ES-I3 (cell line): ENCODE results near the gene POLR3GL.

Experiments used
- H3K36me3 ChIP-seq: 2 replicates; pipeline ENCODE4 v1.6.1; 2013; ENCODE audit warnings: mild to moderate bottlenecking, low read length, control low read depth, moderate library complexity; ENCODE audit not compliant: insufficient read depth
- H3K4me1 ChIP-seq: 2 replicates; pipeline ENCODE4 v1.6.1; 2013; ENCODE audit warnings: mild to moderate bottlenecking, control low read depth, low read length; ENCODE audit not compliant: insufficient read depth
- H3K9ac ChIP-seq: 2 replicates; pipeline ENCODE4 v1.6.1; 2013; ENCODE audit warnings: low read depth, mild to moderate bottlenecking, low read length, moderate library complexity
- H3K9me3 ChIP-seq: 2 replicates; pipeline ENCODE4 v1.6.1; 2013; ENCODE audit warnings: mild to moderate bottlenecking, low read length, moderate library complexity; ENCODE audit not compliant: control insufficient read depth, insufficient read depth

The POLR3GL gene

DNA sequence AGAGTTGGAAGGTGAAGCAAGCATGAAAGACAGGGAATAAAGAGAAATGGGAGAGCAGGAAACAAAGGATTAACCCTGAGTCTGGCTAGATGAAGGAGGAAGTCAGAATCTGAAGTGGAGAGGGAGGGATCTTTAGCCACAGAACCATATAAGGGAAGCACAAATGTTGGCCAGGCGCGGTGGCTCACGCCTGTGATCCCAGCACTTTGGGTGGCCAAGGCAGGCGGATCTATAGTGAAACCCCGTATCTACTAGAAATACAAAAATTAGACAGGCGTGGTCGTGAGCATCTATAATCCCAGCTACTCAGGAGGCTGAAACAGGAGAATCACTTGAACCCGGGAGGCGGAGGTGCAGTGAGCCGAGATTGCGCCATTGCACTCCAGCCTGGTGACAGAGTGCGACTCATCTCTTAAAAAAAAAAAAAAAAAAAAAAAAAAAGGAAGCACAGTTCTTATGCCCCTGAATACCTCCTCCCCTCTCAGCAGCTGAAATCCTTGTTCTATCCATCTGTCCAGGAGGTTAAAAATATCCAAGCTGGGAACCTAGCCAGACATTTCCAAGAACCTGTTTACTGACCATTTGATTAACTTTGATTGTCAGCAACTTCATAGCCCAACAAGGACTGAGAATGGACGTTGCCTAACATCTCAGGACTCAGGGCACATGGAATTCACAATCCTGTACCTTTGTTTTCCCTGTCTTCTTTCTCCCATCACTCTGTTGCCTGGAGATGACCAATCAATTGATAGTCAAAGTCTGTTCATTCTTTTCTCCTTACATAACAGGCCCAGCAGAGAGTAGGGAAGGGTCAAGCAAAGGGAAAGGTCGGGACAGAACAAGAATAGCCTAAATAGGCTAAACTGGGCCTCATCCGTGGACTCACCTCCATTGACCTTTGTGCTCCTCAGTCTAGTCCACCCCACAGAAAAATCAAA is 21.3 kb downstream of the POLR3GL start:
- Histone ChIP-seq H3K4me1 (peaks cover 35% of the 10 kb centered on the region), H3K9me3 (no peaks in the 10 kb centered on the region), H3K36me3 (no peaks in the 10 kb centered on the region), H3K9ac (no peak overlapping the region)

DNA sequence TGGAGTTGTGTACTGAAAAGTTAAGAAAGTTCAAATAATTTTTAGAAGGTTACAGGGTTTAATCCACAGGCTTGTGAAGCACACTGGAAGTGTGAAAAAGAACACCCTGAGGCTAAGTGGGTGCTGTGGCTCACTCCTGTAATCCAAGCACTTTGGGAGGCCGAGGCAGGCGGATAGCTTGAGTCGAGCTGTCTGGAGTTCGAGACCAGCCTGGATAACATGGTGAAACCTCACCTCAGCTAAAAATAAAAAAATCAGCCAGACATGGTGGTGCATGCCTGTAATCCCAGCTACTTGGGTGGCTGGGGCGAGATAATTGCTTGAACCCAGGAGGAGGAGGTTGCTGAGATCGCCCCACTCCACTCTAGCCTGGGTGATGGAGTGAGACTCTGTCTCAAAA is 22.1 kb downstream of the POLR3GL start:
- peaks cover 36% of the 10 kb centered on the region for H3K4me1 ChIP-seq
- H3K9me3 ChIP-seq: no peaks in the 10 kb centered on the region
- H3K9ac ChIP-seq: no peak overlapping the region

DNA sequence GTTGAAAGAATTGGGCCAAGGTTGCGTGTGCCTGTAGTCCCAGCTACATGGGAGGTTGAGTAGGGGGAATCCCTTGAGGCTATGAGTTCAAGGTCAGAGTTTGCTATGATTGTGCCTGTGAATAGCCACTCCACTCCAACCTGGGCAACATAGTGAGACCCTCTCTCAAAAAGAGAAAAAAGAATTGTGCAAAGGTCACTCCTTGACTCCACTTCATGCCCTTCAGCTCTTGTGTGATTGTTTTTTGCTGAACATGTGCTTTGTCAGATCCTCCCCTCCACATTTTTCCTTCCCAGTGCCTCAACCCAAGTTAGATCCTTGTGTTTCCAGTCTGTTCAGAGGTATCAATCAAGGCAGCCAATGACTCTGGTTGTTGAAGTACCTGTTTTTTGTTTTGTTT is 23.4 kb downstream of the POLR3GL start:
- Histone ChIP-seq H3K9me3 (no peaks in the 10 kb centered on the region), H3K4me1 (peaks cover 28% of the 10 kb centered on the region), H3K9ac (no peak overlapping the region), H3K36me3 (peaks cover 9% of the 10 kb centered on the region)

More for the DNA sequence above, 22.1 kb downstream of the POLR3GL start:
- H3K36me3 ChIP-seq: no peaks in the 10 kb centered on the region

DNA sequence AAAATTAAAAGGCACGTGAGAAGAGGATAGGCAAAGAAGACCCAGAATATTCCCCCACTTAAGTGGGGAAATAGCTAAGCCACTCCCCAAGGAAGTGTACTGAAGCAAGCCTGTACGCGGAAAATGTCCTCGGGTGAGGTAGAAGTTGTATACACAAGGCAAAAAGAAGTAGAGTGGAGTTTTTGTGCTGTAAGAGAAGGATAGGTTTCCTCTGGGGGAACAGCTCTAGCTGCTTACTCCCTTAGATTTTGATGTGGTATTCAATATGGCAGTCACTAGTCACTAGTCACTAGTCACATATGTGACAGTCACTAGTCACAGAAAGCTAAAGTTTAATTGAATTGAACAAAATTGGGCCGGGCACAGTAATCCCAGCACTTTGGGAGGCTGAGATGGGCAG is 24.3 kb downstream of the POLR3GL start:
- H3K36me3 ChIP-seq: peaks cover 18% of the 10 kb centered on the region
- no peaks in the 10 kb centered on the region for H3K9me3 ChIP-seq
- H3K4me1 ChIP-seq: peaks cover 28% of the 10 kb centered on the region
- no peak overlapping the region for H3K9ac ChIP-seq

DNA sequence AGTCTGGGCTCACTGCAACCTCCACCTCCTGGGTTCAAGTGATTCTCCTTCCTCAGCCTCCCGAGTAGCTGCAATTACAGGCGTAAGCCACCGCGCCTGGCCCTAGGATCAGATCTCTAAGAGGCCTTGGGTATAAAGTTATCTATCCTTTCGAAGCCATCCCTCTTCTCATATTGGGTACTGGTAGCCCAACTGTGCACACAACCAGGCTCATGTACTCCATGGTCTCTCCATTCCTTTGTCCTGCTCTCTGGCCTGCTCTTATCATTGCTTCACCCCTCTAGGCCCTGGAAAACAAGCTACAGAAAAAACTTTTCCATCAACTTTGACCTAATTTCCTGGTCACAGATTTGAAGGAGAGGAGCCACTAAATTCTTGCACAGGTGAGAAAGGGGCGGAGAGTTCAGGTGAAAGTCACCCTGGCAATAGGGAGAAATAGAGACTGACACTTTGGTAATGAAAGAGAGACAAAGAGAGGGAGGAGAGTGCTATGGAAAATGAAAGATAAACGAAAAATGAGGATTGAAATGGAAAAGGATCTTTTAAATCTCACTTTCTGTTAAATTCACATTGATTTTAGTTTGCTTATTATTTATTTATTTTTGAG is 25.9 kb downstream of the POLR3GL start:
- H3K9me3 ChIP-seq: no peaks in the 10 kb centered on the region
- H3K9ac ChIP-seq: no peak overlapping the region
- peaks cover 33% of the 10 kb centered on the region for H3K36me3 ChIP-seq
- peaks cover 21% of the 10 kb centered on the region for H3K4me1 ChIP-seq

DNA sequence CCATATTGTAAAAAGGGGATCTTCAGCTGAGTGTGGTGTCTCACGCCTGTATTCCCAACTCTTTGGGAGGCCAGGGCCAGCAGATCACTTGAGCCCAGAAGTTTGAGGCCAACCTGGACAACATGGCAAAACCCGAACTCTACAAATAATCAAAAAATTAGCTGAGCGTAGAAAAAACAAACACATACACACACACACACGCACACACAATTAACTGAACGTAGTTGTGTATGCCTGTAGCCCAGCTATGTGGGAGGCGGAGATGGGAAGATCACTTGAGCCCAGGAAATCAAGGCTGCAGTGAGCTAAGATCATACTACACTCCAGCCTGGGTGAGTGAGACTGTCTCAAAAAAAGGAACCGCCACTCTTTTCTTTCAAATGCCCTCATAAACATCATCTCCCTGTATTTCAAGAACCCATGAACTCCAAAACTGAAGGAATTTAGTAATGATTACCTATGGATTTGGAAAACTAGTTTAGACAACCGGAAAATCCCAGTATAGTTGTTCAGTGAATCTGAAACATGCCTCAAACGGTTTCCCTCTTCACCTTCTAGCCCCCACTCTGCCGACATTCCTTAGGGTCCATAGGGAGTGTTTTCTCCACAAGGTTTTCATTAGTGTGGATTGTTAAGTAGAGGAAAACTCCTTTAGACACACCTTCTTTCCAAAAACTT is 27.4 kb downstream of the POLR3GL start:
- H3K36me3 ChIP-seq: peaks cover 40% of the 10 kb centered on the region
- H3K9ac ChIP-seq: no peak overlapping the region
- H3K4me1 ChIP-seq: peaks cover 11% of the 10 kb centered on the region; the same call in 1 of the 2 replicates

DNA sequence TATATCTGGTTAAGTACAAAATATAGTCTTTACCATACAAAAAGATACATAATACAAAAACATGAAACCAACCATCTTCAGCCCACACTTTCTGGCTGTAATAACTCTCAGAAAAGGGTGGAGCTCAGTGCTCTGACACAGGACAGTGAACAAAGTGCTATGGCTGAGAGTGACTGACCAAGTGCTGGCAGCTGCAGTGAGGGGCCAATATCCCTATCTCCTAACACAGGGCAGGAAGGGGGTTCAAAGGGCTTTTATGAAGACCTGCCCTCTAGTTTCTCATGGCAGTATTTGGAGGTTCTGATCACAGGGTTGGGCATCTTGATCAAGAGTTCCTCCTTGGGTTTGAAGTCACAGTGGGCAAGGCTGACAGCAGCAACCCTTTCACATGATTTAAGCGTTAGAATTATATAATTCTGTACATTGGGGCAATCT is 28.0 kb downstream of the POLR3GL start:
- peaks cover 15% of the 10 kb centered on the region for H3K4me1 ChIP-seq
- peaks cover 40% of the 10 kb centered on the region for H3K36me3 ChIP-seq
- H3K9me3 ChIP-seq: no peaks in the 10 kb centered on the region
- peak overlapping the region; percentile 99; the same call in 1 of the 2 replicates for H3K9ac ChIP-seq

More for the DNA sequence above, 27.4 kb downstream of the POLR3GL start:
- no peaks in the 10 kb centered on the region for H3K9me3 ChIP-seq

DNA sequence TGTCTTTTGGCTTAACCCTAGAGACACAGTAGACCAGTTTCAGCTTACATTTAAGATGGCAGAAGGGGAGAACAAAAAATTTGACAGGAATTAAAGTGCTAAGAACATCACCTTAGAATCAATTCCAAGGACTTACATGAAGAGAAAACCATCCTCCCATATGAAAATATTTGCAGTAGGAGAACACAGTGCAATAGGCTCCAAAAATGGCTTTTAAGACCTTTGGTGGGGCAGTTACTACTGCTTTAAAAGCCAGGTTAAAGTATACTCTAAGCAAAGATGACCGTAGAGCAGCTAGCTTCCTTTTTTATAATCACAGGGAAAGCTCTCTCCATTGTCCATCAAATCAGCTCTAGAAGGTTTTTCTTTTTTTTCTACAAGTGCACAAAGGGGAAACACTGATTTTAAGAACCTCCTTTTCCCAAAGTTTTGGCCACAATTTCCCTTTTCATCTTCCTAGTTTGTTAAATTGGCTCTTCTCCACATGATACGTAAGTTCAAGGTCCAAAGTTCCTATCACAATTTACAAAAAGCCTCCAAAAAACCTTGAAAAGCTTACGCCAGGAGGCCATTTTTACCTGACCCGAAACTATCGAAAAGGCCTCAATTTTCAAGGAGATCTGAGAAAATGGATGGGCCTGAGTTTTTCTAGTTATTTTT is 28.6 kb downstream of the POLR3GL start:
- H3K9me3 ChIP-seq: no peaks in the 10 kb centered on the region
- peak overlapping the region; percentile 99; the same call in 1 of the 2 replicates for H3K9ac ChIP-seq
- H3K36me3 ChIP-seq: peaks cover 40% of the 10 kb centered on the region
- peaks cover 21% of the 10 kb centered on the region for H3K4me1 ChIP-seq

DNA sequence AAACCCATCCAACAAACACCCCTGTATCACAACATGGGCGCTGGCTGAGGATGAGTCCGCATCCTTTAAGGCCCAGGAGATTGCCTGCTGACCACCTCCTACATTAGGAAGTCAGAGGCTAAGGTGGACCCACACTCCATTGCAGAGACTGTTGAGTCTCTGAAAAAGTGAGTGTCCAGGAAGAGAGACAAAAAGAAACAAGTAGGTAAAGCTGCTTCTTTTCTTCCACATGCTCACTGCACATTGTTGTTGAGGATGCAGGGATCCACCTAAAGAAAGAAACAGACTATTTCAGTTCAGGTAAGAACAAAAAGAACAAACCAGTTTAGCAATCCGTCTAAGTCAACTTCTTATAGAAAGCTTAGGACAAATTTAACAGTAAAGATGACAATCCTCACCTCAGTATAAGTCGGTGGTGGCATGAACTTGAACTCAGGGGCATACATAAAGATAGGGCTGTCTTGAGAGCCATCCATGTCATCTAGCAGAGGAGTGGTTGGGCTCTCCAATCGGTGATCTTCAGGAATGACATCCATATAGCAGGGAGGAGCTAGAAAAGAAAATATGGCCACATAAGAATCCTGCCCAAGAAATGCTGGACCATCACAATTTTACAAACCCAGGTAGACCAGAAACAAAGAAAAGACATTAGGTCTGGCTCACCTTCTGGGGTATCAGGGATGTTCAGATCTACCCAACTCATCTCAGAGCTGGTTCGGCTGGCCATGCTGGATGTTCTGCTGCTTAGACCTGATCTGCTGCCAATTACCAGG is 29.3 kb downstream of the POLR3GL start:
- Histone ChIP-seq H3K9ac (peak overlapping the region; percentile 99; the same call in 1 of the 2 replicates), H3K4me1 (peaks cover 25% of the 10 kb centered on the region), H3K9me3 (no peaks in the 10 kb centered on the region), H3K36me3 (peaks cover 40% of the 10 kb centered on the region)

DNA sequence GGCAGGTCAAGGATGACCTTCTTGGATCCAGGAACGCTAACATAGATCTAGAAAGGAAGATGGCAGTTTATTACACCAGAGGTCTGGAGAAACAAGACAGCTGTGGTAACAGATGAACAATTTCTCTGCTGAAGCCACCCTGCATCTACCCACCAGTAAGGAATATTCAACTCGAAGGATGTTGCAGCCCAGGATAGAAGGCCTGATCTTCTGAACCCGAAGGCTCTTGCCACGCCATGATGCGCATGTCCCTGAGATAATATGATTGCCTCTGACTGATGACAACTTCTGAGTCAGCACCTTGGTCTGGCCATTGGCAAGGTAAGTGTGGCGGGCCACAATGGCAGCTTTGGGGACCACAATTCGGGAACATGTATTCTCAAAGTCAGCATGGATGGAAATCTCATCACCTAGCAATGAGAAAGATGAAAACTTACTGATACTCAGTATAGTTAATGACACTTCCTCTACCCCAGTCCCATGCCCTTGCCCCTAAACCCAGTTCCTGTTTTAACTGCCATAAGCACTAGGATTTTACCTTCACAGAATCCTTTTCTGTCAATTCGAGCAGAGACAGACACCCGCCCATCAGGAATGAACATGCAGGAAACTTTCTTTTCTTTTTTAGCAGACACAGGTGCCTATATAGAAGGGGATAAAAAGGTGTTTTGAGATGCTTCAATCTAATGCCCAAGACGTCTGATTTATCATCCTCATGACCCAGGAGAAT is 30.1 kb downstream of the POLR3GL start:
- H3K4me1 ChIP-seq: peaks cover 29% of the 10 kb centered on the region
- peak overlapping the region; percentile 99; the same call in 1 of the 2 replicates for H3K9ac ChIP-seq
- H3K36me3 ChIP-seq: peaks cover 40% of the 10 kb centered on the region
- no peaks in the 10 kb centered on the region for H3K9me3 ChIP-seq

DNA sequence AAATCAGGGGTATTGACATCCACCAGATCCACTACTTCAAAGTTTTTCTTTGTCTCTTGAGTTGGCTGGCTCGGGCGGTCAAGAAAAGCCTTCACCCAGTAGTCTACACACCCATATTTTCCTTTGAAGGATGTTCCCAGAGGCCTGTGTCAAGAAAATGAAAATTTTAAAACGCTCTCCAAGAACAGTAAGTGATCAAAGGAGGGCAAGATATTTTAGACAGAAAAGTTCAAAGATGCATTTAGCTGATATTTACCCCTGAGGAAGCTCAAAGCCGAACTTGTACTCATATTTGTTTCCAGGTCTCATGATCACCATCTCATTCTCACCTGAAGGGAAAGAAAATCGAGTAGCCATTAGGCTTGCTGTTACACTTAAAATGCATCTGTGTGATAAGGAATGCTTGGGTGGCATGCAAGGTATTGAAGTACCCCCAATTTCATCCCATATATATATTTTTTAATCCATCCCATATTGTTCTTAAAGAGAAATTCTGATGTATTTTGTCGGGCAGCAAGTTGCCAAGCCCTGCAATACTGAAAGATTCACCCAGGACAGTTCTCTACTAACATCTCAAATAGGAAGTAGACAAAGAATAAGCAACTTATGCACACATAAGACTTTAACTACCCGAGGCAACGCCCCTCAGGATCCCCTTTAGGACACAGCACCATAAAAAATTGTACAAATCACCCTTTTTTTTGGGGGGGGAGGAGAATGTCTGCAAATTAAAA is 30.8 kb downstream of the POLR3GL start:
- H3K4me1 ChIP-seq: peaks cover 32% of the 10 kb centered on the region
- peak overlapping the region; percentile 99 for H3K9ac ChIP-seq
- H3K9me3 ChIP-seq: no peaks in the 10 kb centered on the region
- H3K36me3 ChIP-seq: peaks cover 40% of the 10 kb centered on the region

DNA sequence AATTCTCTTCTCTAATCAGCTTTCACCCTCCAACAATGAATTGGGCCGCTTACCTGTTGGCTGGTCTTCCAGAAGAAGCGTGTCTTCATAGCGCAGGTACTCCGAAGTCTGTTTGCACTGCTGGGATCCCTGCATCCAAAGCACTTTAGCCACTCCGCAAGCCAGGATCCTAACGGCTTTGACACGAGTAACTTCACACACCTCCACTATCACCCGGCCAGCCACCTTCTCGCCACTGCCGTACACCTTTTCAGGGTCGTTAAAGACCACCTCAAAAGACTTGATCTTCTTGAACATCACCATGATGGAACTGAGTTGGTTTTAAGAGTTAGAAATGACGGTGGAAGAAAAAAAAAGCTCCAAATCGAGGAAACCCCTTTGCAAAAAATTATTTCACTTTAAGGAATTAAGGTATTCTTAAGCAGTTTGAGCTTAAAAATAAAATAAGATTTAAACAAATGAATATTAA is 31.5 kb downstream of the POLR3GL start:
- peaks cover 40% of the 10 kb centered on the region for H3K36me3 ChIP-seq
- H3K9ac ChIP-seq: peak overlapping the region; percentile 99
- H3K9me3 ChIP-seq: no peaks in the 10 kb centered on the region
- H3K4me1 ChIP-seq: peaks cover 28% of the 10 kb centered on the region
